ENCODE data around the gene APP.
"Not testable (repeated sequence)": the region's sequence is repeated elsewhere in the genome, so short reads cannot be mapped to it uniquely, and the experiment has no call there.

Gene APP

GRCh38 chr21:25938658-25939395, 231.7 kb downstream of the APP start:
- DNase-seq (ENCODE audit: low read depth in 2 of 2) = no peak

GRCh38 chr21:25936776-25937175, 233.8 kb downstream of the APP start:
- DNase-seq (ENCODE audit: low read depth in 2 of 2) = no peak

GRCh38 chr21:25934771-25935224, 235.8 kb downstream of the APP start:
- no peak for DNase-seq (ENCODE audit: low read depth in 2 of 2)

GRCh38 chr21:25934130-25934529, 236.4 kb downstream of the APP start:
- DNase-seq (ENCODE audit: low read depth in 2 of 2) = no peak

- no peak for DNase-seq (ENCODE audit: low read depth in 2 of 2)
Observed at GRCh38 chr21:25931765-25932164, 238.8 kb downstream of the APP start.

- no peak for DNase-seq (ENCODE audit: low read depth in 2 of 2)
Observed at GRCh38 chr21:25929856-25930520, 240.6 kb downstream of the APP start.

- no peak for DNase-seq (ENCODE audit: low read depth in 2 of 2)
Observed at GRCh38 chr21:25927195-25927880, 243.2 kb downstream of the APP start.

GRCh38 chr21:25925936-25926335, 244.6 kb downstream of the APP start:
- DNase-seq (ENCODE audit: low read depth in 2 of 2) = no peak

GRCh38 chr21:25925064-25925800, 245.3 kb downstream of the APP start:
- no peak for DNase-seq (ENCODE audit: low read depth in 2 of 2)

- not testable (repeated sequence) for DNase-seq (ENCODE audit: low read depth in 2 of 2)
Observed at GRCh38 chr21:25918152-25918551, 252.4 kb downstream of the APP start.

- DNase-seq (ENCODE audit: low read depth in 2 of 2) = no peak
Observed at GRCh38 chr21:25916226-25916625, 254.3 kb downstream of the APP start.

GRCh38 chr21:25913479-25913878, 257.1 kb downstream of the APP start:
- no peak for DNase-seq (ENCODE audit: low read depth in 2 of 2)

GRCh38 chr21:25912402-25912746, 258.2 kb downstream of the APP start:
- no peak for DNase-seq (ENCODE audit: low read depth in 2 of 2)

GRCh38 chr21:25911730-25912401, 258.7 kb downstream of the APP start:
- DNase-seq (ENCODE audit: low read depth in 2 of 2) = no peak

GRCh38 chr21:25910809-25911208, 259.8 kb downstream of the APP start:
- DNase-seq (ENCODE audit: low read depth in 2 of 2) = no peak

GRCh38 chr21:25909341-25909740, 261.2 kb downstream of the APP start:
- DNase-seq (ENCODE audit: low read depth in 2 of 2) = no peak

GRCh38 chr21:25908495-25908894, 262.1 kb downstream of the APP start:
- no peak for DNase-seq (ENCODE audit: low read depth in 2 of 2)

- no peak for DNase-seq (ENCODE audit: low read depth in 2 of 2)
Observed at GRCh38 chr21:25907573-25908275, 262.8 kb downstream of the APP start.

- DNase-seq (ENCODE audit: low read depth in 2 of 2) = no peak
Observed at GRCh38 chr21:25906587-25906986, 264.0 kb downstream of the APP start.

GRCh38 chr21:25905126-25905525, 265.4 kb downstream of the APP start:
- DNase-seq (ENCODE audit: low read depth in 2 of 2) = no peak

Measured in stimulated activated CD8-positive, alpha-beta memory T cell treated with anti-CD3 and anti-CD28 coated beads, Interleukin-15, amount 100 ng/mL, for 48 hours (primary cell).